Natural killer cell (primary cell): ENCODE results near the gene HLA-B. TPM values are rescaled to one million over a fixed set of nuclear protein-coding genes. Genes with fewer than 3 reads are reported as not detected.
A peak's percentile ranks its signal among the peaks of the same experiment; 100 is the strongest.

Experiments
- ATAC-seq, 3 donors: fragments of 150-1000 bp in 2 of 3; fragments of 200-7000 bp in 1 of 3; cut with Tn5 transposase; 1 replicate in 1 of 3; 2 replicates in 2 of 3; pipeline ENCODE4 v1.10.0; 2021; ENCODE audit warnings: mild to moderate bottlenecking in 2 of 3, moderate library complexity in 2 of 3
- DNase-seq, 2 donors: peaks; one replicate each; pipeline versions ENCODE4 v3.0.0 to v3.0.0-alpha.2; 2013 to 2021; ENCODE audit warnings: mixed read lengths in 1 of 2
- H3K27ac ChIP-seq: one replicate; pipeline ENCODE4 v1.5.1; 2013; ENCODE audit warnings: mild to moderate bottlenecking, low read length
- H3K27me3 ChIP-seq: one replicate; pipeline ENCODE4 v1.6.1; 2013; ENCODE audit warnings: low read length; ENCODE audit not compliant: control insufficient read depth, insufficient read depth
- H3K36me3 ChIP-seq: one replicate; pipeline ENCODE4 v1.6.1; 2013; ENCODE audit warnings: low read length; ENCODE audit not compliant: control insufficient read depth, insufficient read depth
- H3K4me1 ChIP-seq: one replicate; pipeline ENCODE4 v1.6.1; 2013; ENCODE audit warnings: low read length; ENCODE audit not compliant: control insufficient read depth, insufficient read depth
- H3K4me3 ChIP-seq: one replicate; pipeline ENCODE4 v1.5.1; 2013; ENCODE audit warnings: low read length
- H3K9me3 ChIP-seq: one replicate; pipeline ENCODE4 v1.6.1; 2013; ENCODE audit warnings: low read length; ENCODE audit not compliant: control insufficient read depth, insufficient read depth
- H3K27ac Mint-ChIP-seq, 2 donors: one replicate each; pipeline ENCODE4 v1.8.0; 2022; ENCODE audit warnings: mild to moderate bottlenecking in 2 of 2, mixed read lengths in 2 of 2, moderate library complexity in 1 of 2
- H3K27me3 Mint-ChIP-seq, 2 donors: one replicate each; pipeline ENCODE4 v1.8.0; 2022; ENCODE audit warnings: low read depth in 2 of 2, mixed read lengths in 2 of 2
- H3K36me3 Mint-ChIP-seq: one replicate; pipeline ENCODE4 v1.8.0; 2022; ENCODE audit warnings: mixed read lengths
- H3K4me1 Mint-ChIP-seq, 2 donors: one replicate each; pipeline ENCODE4 v1.8.0; 2022; ENCODE audit warnings: mixed read lengths in 2 of 2
- H3K4me3 Mint-ChIP-seq: one replicate; pipeline ENCODE4 v1.8.0; 2022; ENCODE audit warnings: mild to moderate bottlenecking, moderate library complexity, mixed read lengths
- H3K9me3 Mint-ChIP-seq, 2 donors: one replicate each; pipeline ENCODE4 v1.8.0; 2022; ENCODE audit warnings: mixed read lengths in 2 of 2
- WGBS: methylation state at CpG from one replicate; pipeline ENCODE4 v1.1.7; 2013; ENCODE audit warnings: missing lambda C conversion rate; ENCODE audit not compliant: insufficient coverage; 5-methylcytosine and 5-hydroxymethylcytosine counted together
- intact Hi-C: fragments of 100-400 bp; cut with micrococcal nuclease; formaldehyde crosslinking; loops from one replicate; pipeline ENCODE4 v1.14.2; 2022
- total RNA-seq, 4 donors: library from RNA; stranded (reverse); fragments of 120-200 nt in 1 of 4; gene quantifications; one replicate each; pipeline versions ENCODE4 v1.2.3 to v1.2.4, GENCODE V29; 2013 to 2022
- TF ChIP-seq, protein P1 (sequence below): fragments of 200-600 bp; IDR thresholded peaks from one replicate; pipeline ENCODE4 v1.8.0; 2022; ENCODE audit warnings: antibody characterized with exemption

The HLA-B gene
- total RNA-seq, 3 donors from 2014 or later (not counting 1 experiment from before 2014, with no cell fraction given) = 9,586 to 11,061 (median 11,048) TPM

DNA sequence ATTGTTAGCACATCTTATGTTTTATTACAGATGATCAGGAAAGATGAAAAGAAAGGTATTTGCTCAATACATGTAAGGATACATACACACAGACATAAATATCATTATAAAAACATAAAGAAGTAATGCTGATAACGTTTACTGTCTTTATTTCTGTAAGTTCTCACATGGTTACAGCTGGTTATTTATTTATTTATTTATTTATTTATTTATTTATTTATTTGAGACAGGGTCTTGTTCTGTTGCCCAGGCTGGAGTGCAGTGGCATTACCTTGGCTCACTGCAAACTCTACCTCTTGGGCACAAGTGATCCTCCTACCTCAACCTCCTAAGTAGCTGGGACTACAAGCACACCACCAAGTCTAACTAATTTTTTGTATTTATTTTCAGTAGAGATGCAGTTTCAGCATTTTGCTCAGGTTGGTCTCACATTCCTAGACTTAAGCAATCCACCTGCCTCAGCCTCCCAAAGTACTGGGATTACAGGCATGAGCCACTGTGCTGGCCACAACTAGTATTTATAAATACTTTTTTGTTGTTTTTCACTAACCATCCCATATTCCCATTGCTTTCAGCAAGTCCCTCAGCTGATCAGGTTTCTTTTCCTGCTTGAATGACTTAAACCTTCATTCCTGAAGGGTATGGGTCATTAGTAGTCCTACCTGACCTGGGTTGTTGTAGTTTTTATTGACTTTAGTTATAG lies 35.8 kb downstream of the HLA-B start:
- Histone ChIP-seq H3K27ac (no peak overlapping the region), H3K4me1 (no peaks in the 10 kb centered on the region), H3K36me3 (no peaks in the 10 kb centered on the region), H3K27me3 (no peaks in the 10 kb centered on the region), H3K9me3 (no peaks in the 10 kb centered on the region), H3K4me3 (no peak overlapping the region)
- intact Hi-C loops = no loop called here
- Mint-ChIP-seq H3K36me3 (no peaks in the 10 kb centered on the region), H3K4me3 (no peak overlapping the region), H3K4me1 (no peaks in the 10 kb centered on the region), H3K27me3 (peaks cover 50 to 66% of the 10 kb centered on the region in 2 donors), H3K27ac (no peak overlapping the region), H3K9me3 (no peaks in the 10 kb centered on the region)
- TF ChIP-seq, protein P1, sequence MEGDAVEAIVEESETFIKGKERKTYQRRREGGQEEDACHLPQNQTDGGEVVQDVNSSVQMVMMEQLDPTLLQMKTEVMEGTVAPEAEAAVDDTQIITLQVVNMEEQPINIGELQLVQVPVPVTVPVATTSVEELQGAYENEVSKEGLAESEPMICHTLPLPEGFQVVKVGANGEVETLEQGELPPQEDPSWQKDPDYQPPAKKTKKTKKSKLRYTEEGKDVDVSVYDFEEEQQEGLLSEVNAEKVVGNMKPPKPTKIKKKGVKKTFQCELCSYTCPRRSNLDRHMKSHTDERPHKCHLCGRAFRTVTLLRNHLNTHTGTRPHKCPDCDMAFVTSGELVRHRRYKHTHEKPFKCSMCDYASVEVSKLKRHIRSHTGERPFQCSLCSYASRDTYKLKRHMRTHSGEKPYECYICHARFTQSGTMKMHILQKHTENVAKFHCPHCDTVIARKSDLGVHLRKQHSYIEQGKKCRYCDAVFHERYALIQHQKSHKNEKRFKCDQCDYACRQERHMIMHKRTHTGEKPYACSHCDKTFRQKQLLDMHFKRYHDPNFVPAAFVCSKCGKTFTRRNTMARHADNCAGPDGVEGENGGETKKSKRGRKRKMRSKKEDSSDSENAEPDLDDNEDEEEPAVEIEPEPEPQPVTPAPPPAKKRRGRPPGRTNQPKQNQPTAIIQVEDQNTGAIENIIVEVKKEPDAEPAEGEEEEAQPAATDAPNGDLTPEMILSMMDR = no peak
- no CpG with 5 or more reads among the region's 1 CpG for WGBS
- ATAC-seq (no peak), DNase-seq (no peak)

DNA sequence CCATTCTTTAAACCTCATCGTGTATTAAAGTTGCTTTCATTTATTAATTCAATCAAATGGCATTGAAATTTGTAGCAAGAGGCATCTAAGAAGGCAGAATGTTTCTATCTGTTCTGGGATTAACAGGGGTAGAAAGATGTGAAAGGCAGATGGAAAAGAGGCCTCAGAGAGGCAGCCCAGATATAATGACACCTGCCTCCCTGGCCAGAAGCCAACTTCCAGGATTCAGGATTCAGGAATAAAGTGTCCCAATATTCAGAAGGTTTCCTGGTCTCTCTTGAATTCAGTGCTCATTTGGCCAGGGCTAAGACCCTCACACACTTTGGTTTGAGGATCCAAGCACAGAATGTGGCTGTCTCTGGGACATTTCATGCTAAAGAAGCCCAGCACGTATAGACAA lies 39.9 kb downstream of the HLA-B start:
- H3K4me3 ChIP-seq = no peak overlapping the region
- Mint-ChIP-seq H3K4me1 (no peaks in the 10 kb centered on the region), H3K9me3 (no peaks in the 10 kb centered on the region), H3K36me3 (no peaks in the 10 kb centered on the region), H3K27me3 (peaks cover 36 to 62% of the 10 kb centered on the region in 2 donors), H3K27ac (no peak overlapping the region), H3K4me3 (no peak overlapping the region)
- no peaks in the 10 kb centered on the region for H3K27me3 ChIP-seq
- DNase-seq (no peak), ATAC-seq (no peak)
- TF ChIP-seq, protein P1 = no peak
- intact Hi-C loops = no loop called here
- WGBS = 73% methylated on average over 1 of the region's 2 CpGs
- no peaks in the 10 kb centered on the region for H3K4me1 ChIP-seq
- no peaks in the 10 kb centered on the region for H3K36me3 ChIP-seq
- no peaks in the 10 kb centered on the region for H3K9me3 ChIP-seq
- no peak overlapping the region for H3K27ac ChIP-seq

DNA sequence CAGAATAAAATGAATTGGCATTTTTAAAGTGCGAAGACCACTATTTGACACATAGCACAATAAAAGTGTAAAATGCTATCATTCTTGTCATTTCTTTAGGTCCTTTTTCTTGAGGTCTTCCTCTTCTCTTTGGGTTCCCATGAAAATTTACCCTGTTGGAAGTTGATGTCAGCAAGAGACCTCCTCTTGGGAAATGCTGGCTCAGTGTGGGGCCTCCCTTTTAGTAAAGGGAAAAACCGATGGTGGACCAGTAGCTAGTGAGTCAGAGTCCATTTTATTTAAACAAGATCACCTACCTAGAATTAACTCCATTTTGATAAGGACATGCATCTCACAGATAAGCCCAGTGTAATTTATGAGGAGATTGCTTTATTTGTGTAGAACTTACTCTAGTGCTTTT lies 47.3 kb downstream of the HLA-B start:
- no peak overlapping the region for H3K4me3 ChIP-seq
- H3K36me3 ChIP-seq = no peaks in the 10 kb centered on the region
- Mint-ChIP-seq H3K27me3 (peaks cover 31 to 37% of the 10 kb centered on the region in 2 donors), H3K27ac (no peak overlapping the region), H3K9me3 (no peaks in the 10 kb centered on the region), H3K36me3 (no peaks in the 10 kb centered on the region), H3K4me3 (peak overlapping the region; percentile 70), H3K4me1 (peaks cover 0 to 5% of the 10 kb centered on the region in 2 donors)
- H3K27ac ChIP-seq = no peak overlapping the region
- TF ChIP-seq, protein P1 = no peak
- peaks cover 14% of the 10 kb centered on the region for H3K4me1 ChIP-seq
- DNase-seq (no peak), ATAC-seq (no peak)
- intact Hi-C loops = no loop called here
- H3K9me3 ChIP-seq = no peaks in the 10 kb centered on the region
- WGBS = 100% methylated on average over 2 of the region's 2 CpGs
- H3K27me3 ChIP-seq = peaks cover 2% of the 10 kb centered on the region

DNA sequence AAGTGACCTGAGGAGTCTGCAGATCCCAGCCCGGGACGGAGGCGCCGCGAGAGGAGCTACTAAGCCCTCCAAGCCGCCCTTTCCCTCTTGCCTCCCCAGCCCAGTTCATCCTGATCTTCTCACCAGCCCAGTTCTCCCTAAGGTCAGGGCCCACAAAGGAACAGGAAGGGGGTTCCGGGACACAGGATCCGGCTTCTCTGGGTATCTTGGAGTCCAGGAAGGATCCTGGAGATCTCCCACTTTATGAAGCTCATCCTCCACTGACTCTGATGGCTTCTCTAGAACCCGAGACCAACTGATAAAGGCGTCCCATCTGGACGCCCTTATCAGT lies 48.2 kb downstream of the HLA-B start:
- Mint-ChIP-seq H3K27ac (peak overlapping the region in 1 of 2 donors; percentile 87), H3K36me3 (no peaks in the 10 kb centered on the region), H3K27me3 (peaks cover 36 to 42% of the 10 kb centered on the region in 2 donors), H3K4me1 (peaks cover 0 to 5% of the 10 kb centered on the region in 2 donors), H3K4me3 (peak overlapping the region; percentile 40), H3K9me3 (no peaks in the 10 kb centered on the region)
- Histone ChIP-seq H3K4me3 (peak overlapping the region; percentile 58), H3K4me1 (peaks cover 14% of the 10 kb centered on the region), H3K9me3 (no peaks in the 10 kb centered on the region), H3K27ac (no peak overlapping the region), H3K36me3 (no peaks in the 10 kb centered on the region), H3K27me3 (peaks cover 2% of the 10 kb centered on the region)
- ATAC-seq (no peak), DNase-seq (no peak)
- intact Hi-C loops = no loop called here
- TF ChIP-seq, protein P1 = no peak
- 50% methylated on average over 11 of the region's 11 CpGs for WGBS
